Mesodermal cell (in vitro differentiated cells): ENCODE measurements around the gene IL9R. TPM values are rescaled to one million over a fixed set of nuclear protein-coding genes. Genes with fewer than 3 reads are reported as not detected.

Experiments used
- H3K27ac ChIP-seq: 2 replicates; pipeline ENCODE4 v1.7.0; 2013; ENCODE audit warnings: mild to moderate bottlenecking, low read depth, low read length, moderate library complexity; ENCODE audit not compliant: severe bottlenecking
- H3K36me3 ChIP-seq: 2 replicates; pipeline ENCODE4 v1.7.1; 2013; ENCODE audit warnings: mild to moderate bottlenecking, low read length, moderate library complexity; ENCODE audit not compliant: control insufficient read depth, insufficient read depth
- H3K4me1 ChIP-seq: one replicate; pipeline ENCODE4 v1.7.1; 2013; ENCODE audit warnings: mild to moderate bottlenecking, low read length; ENCODE audit not compliant: insufficient read depth, control insufficient read depth, poor library complexity, severe bottlenecking
- H3K4me3 ChIP-seq: 2 replicates; pipeline ENCODE4 v1.7.0; 2013; ENCODE audit warnings: low read length, control low read depth, mild to moderate bottlenecking; ENCODE audit not compliant: insufficient read depth, poor library complexity, severe bottlenecking; ENCODE audit errors: extremely low read depth
- H3K9me3 ChIP-seq: 2 replicates; pipeline ENCODE4 v1.7.1; 2013; ENCODE audit warnings: mild to moderate bottlenecking, low read length, moderate library complexity; ENCODE audit not compliant: control insufficient read depth
- WGBS, 2 experiments: methylation state at CpG; one replicate each; pipeline ENCODE4 v1.1.5; 2013; ENCODE audit warnings: missing lambda C conversion rate in 2 of 2; ENCODE audit not compliant: insufficient coverage in 2 of 2; 5-methylcytosine and 5-hydroxymethylcytosine counted together
- polyA plus RNA-seq, 2 experiments: library from polyadenylated mRNA; stranded (reverse); fragments of 50-300 nt; gene quantifications; one replicate each; pipeline ENCODE4 v1.2.3, GENCODE V29; 2013

Gene IL9R
- polyA plus RNA-seq (2013, experiment 1 of 2), result not detected
- polyA plus RNA-seq (2013, experiment 2 of 2), result not detected

GRCh38 chrX:155997436-155997835, at the start of gene IL9R:
IL9R (plus strand) TSS chrX:155997696; CDS start chrX:155997760, 64 bp downstream.
- Histone ChIP-seq H3K4me3 (no peak within 1 kb of the TSS), H3K27ac (no peak within 1 kb of the TSS), H3K4me1 (no peaks in the 10 kb centered on the region), H3K36me3 (no peaks in the 10 kb centered on the region), H3K9me3 (peaks cover 17% of the 10 kb centered on the region)
- WGBS, 2 experiments, result 68 to 83% methylated on average over 5 of the region's 5 CpGs

GRCh38 chrX:155949098-155949497, 48.4 kb upstream of the IL9R start:
- 77 to 93% methylated on average over 2 of the region's 2 CpGs for WGBS, 2 experiments
- Histone ChIP-seq H3K4me1 (peaks cover 4% of the 10 kb centered on the region), H3K9me3 (peaks cover 36% of the 10 kb centered on the region), H3K27ac (peak overlapping the region; percentile 36), H3K4me3 (no peak overlapping the region), H3K36me3 (peaks cover 7% of the 10 kb centered on the region)

GRCh38 chrX:155951237-155951789, 46.2 kb upstream of the IL9R start:
- peaks cover 41% of the 10 kb centered on the region for H3K9me3 ChIP-seq
- H3K4me3 ChIP-seq, result no peak overlapping the region
- H3K4me1 ChIP-seq, result peaks cover 4% of the 10 kb centered on the region
- no peaks in the 10 kb centered on the region for H3K36me3 ChIP-seq
- 75 to 87% methylated on average over 2 to 3 of the region's 3 CpGs for WGBS, 2 experiments
- H3K27ac ChIP-seq, result no peak overlapping the region

- no peak overlapping the region for H3K4me3 ChIP-seq
- H3K27ac ChIP-seq, result no peak overlapping the region
- no peaks in the 10 kb centered on the region for H3K36me3 ChIP-seq
- H3K4me1 ChIP-seq, result peaks cover 4% of the 10 kb centered on the region
- H3K9me3 ChIP-seq, result peaks cover 38% of the 10 kb centered on the region
- 53 to 70% methylated on average over 3 of the region's 3 CpGs for whole genome bisulfite sequencing, 2 experiments
Measured at GRCh38 chrX:155953055-155953454, 44.4 kb upstream of the IL9R start.

GRCh38 chrX:155954793-155955192, 42.7 kb upstream of the IL9R start:
- H3K9me3 ChIP-seq, result peaks cover 42% of the 10 kb centered on the region
- H3K4me3 ChIP-seq, result no peak overlapping the region
- no peak overlapping the region for H3K27ac ChIP-seq
- H3K36me3 ChIP-seq, result no peaks in the 10 kb centered on the region
- H3K4me1 ChIP-seq, result no peaks in the 10 kb centered on the region
- WGBS, 2 experiments, result 33% methylated on average over 1 of the region's 1 CpG; no CpG with 5 or more reads in 1 of the 2 experiments

- Histone ChIP-seq H3K27ac (no peak overlapping the region), H3K4me1 (no peaks in the 10 kb centered on the region), H3K9me3 (peaks cover 39% of the 10 kb centered on the region), H3K4me3 (no peak overlapping the region), H3K36me3 (no peaks in the 10 kb centered on the region)
- WGBS, 2 experiments, result 79 to 85% methylated on average over 2 to 9 of the region's 9 CpGs
Measured at GRCh38 chrX:155956099-155956498, 41.4 kb upstream of the IL9R start.

GRCh38 chrX:155956649-155957048, 40.8 kb upstream of the IL9R start:
- Histone ChIP-seq H3K36me3 (no peaks in the 10 kb centered on the region), H3K27ac (no peak overlapping the region), H3K9me3 (peaks cover 34% of the 10 kb centered on the region), H3K4me1 (no peaks in the 10 kb centered on the region), H3K4me3 (no peak overlapping the region)
- WGBS, 2 experiments, result 78% methylated on average over 3 of the region's 3 CpGs; no CpG with 5 or more reads in 1 of the 2 experiments

GRCh38 chrX:155957843-155958242, 39.7 kb upstream of the IL9R start:
- peak overlapping the region; percentile 54 for H3K27ac ChIP-seq
- no peak overlapping the region for H3K4me3 ChIP-seq
- peaks cover 28% of the 10 kb centered on the region for H3K9me3 ChIP-seq
- H3K4me1 ChIP-seq, result no peaks in the 10 kb centered on the region
- 33 to 80% methylated on average over 1 of the region's 7 CpGs for WGBS, 2 experiments
- no peaks in the 10 kb centered on the region for H3K36me3 ChIP-seq

- H3K9me3 ChIP-seq, result peaks cover 35% of the 10 kb centered on the region
- H3K36me3 ChIP-seq, result no peaks in the 10 kb centered on the region
- no peak overlapping the region for H3K27ac ChIP-seq
- no peaks in the 10 kb centered on the region for H3K4me1 ChIP-seq
- WGBS, 2 experiments, result 46 to 48% methylated on average over 5 of the region's 5 CpGs
- no peak overlapping the region for H3K4me3 ChIP-seq
Measured at GRCh38 chrX:155959018-155959587, 38.4 kb upstream of the IL9R start.

GRCh38 chrX:155962906-155963305, 34.6 kb upstream of the IL9R start:
- H3K4me3 ChIP-seq, result no peak overlapping the region
- WGBS, 2 experiments, result no CpG with 5 or more reads among the region's 1 CpG
- H3K4me1 ChIP-seq, result no peaks in the 10 kb centered on the region
- no peaks in the 10 kb centered on the region for H3K36me3 ChIP-seq
- no peak overlapping the region for H3K27ac ChIP-seq
- H3K9me3 ChIP-seq, result peaks cover 34% of the 10 kb centered on the region

GRCh38 chrX:155966876-155967275, 30.6 kb upstream of the IL9R start:
- no peaks in the 10 kb centered on the region for H3K4me1 ChIP-seq
- H3K36me3 ChIP-seq, result no peaks in the 10 kb centered on the region
- 44 to 65% methylated on average over 5 to 7 of the region's 8 CpGs for WGBS, 2 experiments
- peaks cover 43% of the 10 kb centered on the region for H3K9me3 ChIP-seq
- no peak overlapping the region for H3K27ac ChIP-seq
- no peak overlapping the region for H3K4me3 ChIP-seq
